ENCODE data around the gene IFI27L1. TPM values are rescaled to one million over a fixed set of nuclear protein-coding genes. Genes with fewer than 3 reads are reported as not detected.

IFI27L1 gene
- total and polyA plus RNA-seq, 2 of the 13 experiments (the other 11 are each of a cell fraction or from before 2014, with no cell fraction given), result 11.9 to 19.0 TPM

- intact Hi-C loops (cut with micrococcal nuclease; ENCODE audit: unreplicated experiment) (no loop called here), in situ Hi-C loops (cut with HindIII; ENCODE audit: extremely low pct_ligation_motif_present, low pct_unique_long_range_greater_than_20kb) (no loop called here)
- FAIRE-seq, result no peak
- Histone ChIP-seq H3K36me3 (replicated peaks in 1 of 2; ENCODE audit: control insufficient read depth in 1 of 2, insufficient read depth in 2 of 2, low read length in 2 of 2) (0 out of 5 replicates have a peak, but pooled peaks cover 0 to 6% of the 10 kb centered on the region in 2 experiments), H4K20me1 (ENCODE audit: insufficient read depth, low read length) (no peaks in the 10 kb centered on the region), H3K27me3 (ENCODE audit: control insufficient read depth in 1 of 2, insufficient read depth in 2 of 2, low read length in 2 of 2) (no peaks in the 10 kb centered on the region), H3K27ac (ENCODE audit: extremely low read length, insufficient read depth, low read length) (no peak overlapping the region), H2AFZ (ENCODE audit: low read length) (no peak overlapping the region), H3K4me3 (replicated peaks in 1 of 3; ENCODE audit: insufficient read depth in 1 of 3, low read depth in 2 of 3, low read length in 3 of 3) (no peak overlapping the region), H3K79me2 (ENCODE audit: insufficient read depth, low read length) (no peaks in the 10 kb centered on the region), H3K9ac (ENCODE audit: insufficient read depth, low read depth, low read length) (no peak overlapping the region), H3K4me2 (ENCODE audit: low read depth, low read length) (no peak overlapping the region), H3K9me3 (ENCODE audit: low read length) (no peaks in the 10 kb centered on the region), H3K4me1 (ENCODE audit: insufficient read depth, low read length) (peaks cover 17% of the 10 kb centered on the region)
- ChIA-PET CTCF (ENCODE audit: low intra/inter-chr PET ratio, low total read pairs) (no interaction called here), POLR2A (no interaction called here)
- no peak for DNase-seq (ENCODE audit: low spot score)
- 64% methylated on average over 6 of the region's 6 CpGs for WGBS (ENCODE audit: low lambda C conversion rate)
- TF ChIP-seq TCF7L2 (IDR thresholded peaks at IDR 0.05; ENCODE audit: low read depth, low read length) (no peak), SP140L (CRISPR knock-in tag; IDR thresholded peaks at IDR 0.05; ENCODE audit: borderline replicate concordance) (no peak), ZNF839 (CRISPR knock-in tag; IDR thresholded peaks at IDR 0.05; ENCODE audit: borderline replicate concordance) (no peak), TBP (CRISPR knock-in tag; IDR thresholded peaks at IDR 0.05) (no peak), ZNF850 (CRISPR knock-in tag; conservative IDR thresholded peaks at IDR 0.05) (no peak), JARID2 (CRISPR knock-in tag; IDR thresholded peaks at IDR 0.05; ENCODE audit: insufficient replicate concordance) (no peak), GATAD1 (CRISPR knock-in tag; IDR thresholded peaks at IDR 0.05) (no peak)
- TF ChIP-seq, protein P1, sequence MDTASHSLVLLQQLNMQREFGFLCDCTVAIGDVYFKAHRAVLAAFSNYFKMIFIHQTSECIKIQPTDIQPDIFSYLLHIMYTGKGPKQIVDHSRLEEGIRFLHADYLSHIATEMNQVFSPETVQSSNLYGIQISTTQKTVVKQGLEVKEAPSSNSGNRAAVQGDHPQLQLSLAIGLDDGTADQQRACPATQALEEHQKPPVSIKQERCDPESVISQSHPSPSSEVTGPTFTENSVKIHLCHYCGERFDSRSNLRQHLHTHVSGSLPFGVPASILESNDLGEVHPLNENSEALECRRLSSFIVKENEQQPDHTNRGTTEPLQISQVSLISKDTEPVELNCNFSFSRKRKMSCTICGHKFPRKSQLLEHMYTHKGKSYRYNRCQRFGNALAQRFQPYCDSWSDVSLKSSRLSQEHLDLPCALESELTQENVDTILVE (CRISPR knock-in tag; IDR thresholded peaks at IDR 0.05), result no peak
- TF ChIP-seq, protein P2, sequence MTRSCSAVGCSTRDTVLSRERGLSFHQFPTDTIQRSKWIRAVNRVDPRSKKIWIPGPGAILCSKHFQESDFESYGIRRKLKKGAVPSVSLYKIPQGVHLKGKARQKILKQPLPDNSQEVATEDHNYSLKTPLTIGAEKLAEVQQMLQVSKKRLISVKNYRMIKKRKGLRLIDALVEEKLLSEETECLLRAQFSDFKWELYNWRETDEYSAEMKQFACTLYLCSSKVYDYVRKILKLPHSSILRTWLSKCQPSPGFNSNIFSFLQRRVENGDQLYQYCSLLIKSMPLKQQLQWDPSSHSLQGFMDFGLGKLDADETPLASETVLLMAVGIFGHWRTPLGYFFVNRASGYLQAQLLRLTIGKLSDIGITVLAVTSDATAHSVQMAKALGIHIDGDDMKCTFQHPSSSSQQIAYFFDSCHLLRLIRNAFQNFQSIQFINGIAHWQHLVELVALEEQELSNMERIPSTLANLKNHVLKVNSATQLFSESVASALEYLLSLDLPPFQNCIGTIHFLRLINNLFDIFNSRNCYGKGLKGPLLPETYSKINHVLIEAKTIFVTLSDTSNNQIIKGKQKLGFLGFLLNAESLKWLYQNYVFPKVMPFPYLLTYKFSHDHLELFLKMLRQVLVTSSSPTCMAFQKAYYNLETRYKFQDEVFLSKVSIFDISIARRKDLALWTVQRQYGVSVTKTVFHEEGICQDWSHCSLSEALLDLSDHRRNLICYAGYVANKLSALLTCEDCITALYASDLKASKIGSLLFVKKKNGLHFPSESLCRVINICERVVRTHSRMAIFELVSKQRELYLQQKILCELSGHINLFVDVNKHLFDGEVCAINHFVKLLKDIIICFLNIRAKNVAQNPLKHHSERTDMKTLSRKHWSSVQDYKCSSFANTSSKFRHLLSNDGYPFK (CRISPR knock-in tag; IDR thresholded peaks at IDR 0.05; ENCODE audit: borderline replicate concordance), result no peak
- BruUV-seq (replicated peaks), result no TSS peak
- no peak for ATAC-seq
Observed at GRCh38 chr14:94099006-94099405, 17.9 kb downstream of the IFI27L1 start.
